Liver (tissue), 3 donors: ENCODE measurements around the gene MYOZ2.
"Not testable (repeated sequence)": the region's sequence is repeated elsewhere in the genome, so short reads cannot be mapped to it uniquely, and the experiment has no call there.

ENCODE experiments used
- CTCF ChIP-seq: fragments of 150-350 bp; IDR thresholded peaks from 2 replicates; pipeline ENCODE4 v1.5.1; 2017; ENCODE audit warnings: improper control_type of control experiment, low read depth, low read length; ENCODE audit not compliant: missing input control
- EGR1 ChIP-seq, 2 donors: IDR thresholded peaks; 2 replicates each; pipeline ENCODE4 v1.6.1; 2016 to 2018; ENCODE audit warnings: antibody characterized with exemption in 2 of 2, low read depth in 2 of 2
- HNF4A ChIP-seq, 2 donors: conservative IDR thresholded peaks; 2 replicates each; pipeline ENCODE4 v1.6.1; 2016; ENCODE audit warnings: antibody characterized with exemption in 2 of 2, mild to moderate bottlenecking in 2 of 2
- ZBTB33 ChIP-seq: IDR thresholded peaks from 2 replicates; pipeline ENCODE4 v1.6.1; 2016; ENCODE audit warnings: antibody characterized with exemption
- TF ChIP-seq, protein P1 (sequence below): IDR thresholded peaks from 2 replicates; pipeline ENCODE4 v1.6.1; 2016; ENCODE audit warnings: antibody characterized with exemption
- TF ChIP-seq, protein P2 (sequence below): IDR thresholded peaks from 2 replicates; pipeline ENCODE4 v1.6.1; 2016; ENCODE audit warnings: antibody characterized with exemption, mild to moderate bottlenecking
- donor health status: healthy.
- donor health status: healthy.

- TF ChIP-seq HNF4A (conservative IDR thresholded peaks at IDR 0.05); CTCF; ZBTB33; EGR1 (IDR thresholded peaks at IDR 0.05; ENCODE audit: low read depth in 2 of 2): not testable (repeated sequence)
- TF ChIP-seq, protein P1, sequence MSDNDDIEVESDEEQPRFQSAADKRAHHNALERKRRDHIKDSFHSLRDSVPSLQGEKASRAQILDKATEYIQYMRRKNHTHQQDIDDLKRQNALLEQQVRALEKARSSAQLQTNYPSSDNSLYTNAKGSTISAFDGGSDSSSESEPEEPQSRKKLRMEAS = not testable (repeated sequence)
- TF ChIP-seq, protein P2, sequence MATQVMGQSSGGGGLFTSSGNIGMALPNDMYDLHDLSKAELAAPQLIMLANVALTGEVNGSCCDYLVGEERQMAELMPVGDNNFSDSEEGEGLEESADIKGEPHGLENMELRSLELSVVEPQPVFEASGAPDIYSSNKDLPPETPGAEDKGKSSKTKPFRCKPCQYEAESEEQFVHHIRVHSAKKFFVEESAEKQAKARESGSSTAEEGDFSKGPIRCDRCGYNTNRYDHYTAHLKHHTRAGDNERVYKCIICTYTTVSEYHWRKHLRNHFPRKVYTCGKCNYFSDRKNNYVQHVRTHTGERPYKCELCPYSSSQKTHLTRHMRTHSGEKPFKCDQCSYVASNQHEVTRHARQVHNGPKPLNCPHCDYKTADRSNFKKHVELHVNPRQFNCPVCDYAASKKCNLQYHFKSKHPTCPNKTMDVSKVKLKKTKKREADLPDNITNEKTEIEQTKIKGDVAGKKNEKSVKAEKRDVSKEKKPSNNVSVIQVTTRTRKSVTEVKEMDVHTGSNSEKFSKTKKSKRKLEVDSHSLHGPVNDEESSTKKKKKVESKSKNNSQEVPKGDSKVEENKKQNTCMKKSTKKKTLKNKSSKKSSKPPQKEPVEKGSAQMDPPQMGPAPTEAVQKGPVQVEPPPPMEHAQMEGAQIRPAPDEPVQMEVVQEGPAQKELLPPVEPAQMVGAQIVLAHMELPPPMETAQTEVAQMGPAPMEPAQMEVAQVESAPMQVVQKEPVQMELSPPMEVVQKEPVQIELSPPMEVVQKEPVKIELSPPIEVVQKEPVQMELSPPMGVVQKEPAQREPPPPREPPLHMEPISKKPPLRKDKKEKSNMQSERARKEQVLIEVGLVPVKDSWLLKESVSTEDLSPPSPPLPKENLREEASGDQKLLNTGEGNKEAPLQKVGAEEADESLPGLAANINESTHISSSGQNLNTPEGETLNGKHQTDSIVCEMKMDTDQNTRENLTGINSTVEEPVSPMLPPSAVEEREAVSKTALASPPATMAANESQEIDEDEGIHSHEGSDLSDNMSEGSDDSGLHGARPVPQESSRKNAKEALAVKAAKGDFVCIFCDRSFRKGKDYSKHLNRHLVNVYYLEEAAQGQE = not testable (repeated sequence)
Measured at GRCh38 chr4:119141283-119141682, 5.7 kb downstream of the MYOZ2 start.
